Smooth muscle cell of the umbilical artery (primary cell): ENCODE measurements around the gene RCCD1. TPM values are rescaled to one million over a fixed set of nuclear protein-coding genes. Genes with fewer than 3 reads are reported as not detected.

Experiments used
- total RNA-seq: library from RNA; depleted of rRNA; stranded (reverse); fragments of >200 nt; gene quantifications from 2 replicates; pipeline ENCODE4 v1.2.3, GENCODE V29; 2014

RCCD1 gene
- 11.3 and 15.0 TPM in 2 replicates for total RNA-seq

GRCh38 chr15:90954712-90955623 lies at the start of gene RCCD1:
TSS of gene RCCD1 (plus strand) at chr15:90954884. CDS start at chr15:90956735, 1,851 bp downstream.

GRCh38 chr15:90931828-90932659 lies 22.6 kb upstream of the RCCD1 start, which contains the start of gene HDDC3:
TSS of gene HDDC3 (minus strand) at chr15:90932549. CDS start at chr15:90932540, 9 bp downstream.

GRCh38 chr15:90934949-90935751 lies 19.5 kb upstream of the RCCD1 start, which contains the start of gene UNC45A:
TSS of gene UNC45A (plus strand) at chr15:90935285. CDS start at chr15:90935325, 40 bp downstream.

GRCh38 chr15:90994417-90995311 lies 40.0 kb downstream of the RCCD1 start, which contains the start of gene PRC1:
TSS of gene PRC1 (minus strand) at chr15:90994535. CDS start at chr15:90994417, 118 bp downstream.

Other genes starting within 250 kb of the RCCD1 start
- 0.59 and 4.0 TPM in 2 replicates for gene BLM, start 237.5 kb upstream of the RCCD1 start, total RNA-seq
- 61.8 and 130 TPM in 2 replicates for gene FURIN, start 86.3 kb upstream of the RCCD1 start, total RNA-seq
- gene FES, start 70.4 kb upstream of the RCCD1 start, total RNA-seq = 15.4 and 27.4 TPM in 2 replicates
- gene MAN2A2, start 51.6 kb upstream of the RCCD1 start, total RNA-seq = 13.7 and 27.2 TPM in 2 replicates
- gene HDDC3, start 22.3 kb upstream of the RCCD1 start, total RNA-seq = 11.6 and 12.2 TPM in 2 replicates
- gene UNC45A, start 19.6 kb upstream of the RCCD1 start, total RNA-seq = 81.4 and 106 TPM in 2 replicates
- gene PRC1, start 39.7 kb downstream of the RCCD1 start, total RNA-seq = 8.9 and 109 TPM in 2 replicates
- gene VPS33B, start 67.7 kb downstream of the RCCD1 start, total RNA-seq = 16.3 and 18.0 TPM in 2 replicates
- gene SV2B, start 145.4 kb downstream of the RCCD1 start, total RNA-seq = under 0.01 TPM in 1 of 2 replicates, not detected in the other